Activated CD4-positive, alpha-beta memory T cell treated with anti-CD3 and anti-CD28 coated beads for 36 hours (primary cell): ENCODE measurements around the gene CD2AP. TPM values are rescaled to one million over a fixed set of nuclear protein-coding genes. Genes with fewer than 3 reads are reported as not detected.

Experiments used
- CTCF ChIA-PET: fragments of 350-600 bp; sonication (Branson Sonifier 250); formaldehyde crosslinking; loops from one replicate; lab custom pipeline; 2021; ENCODE audit warnings: antibody characterized with exemption, inconsistent platforms; lab: Charles Lee
- POLR2A ChIA-PET: fragments of 350-600 bp; sonication (Branson Sonifier 250); formaldehyde crosslinking; loops from one replicate; lab custom pipeline; 2021; ENCODE audit warnings: antibody characterized with exemption; lab: Charles Lee
- DNase-seq: peaks from one replicate; pipeline ENCODE4 v3.0.0-alpha.2; 2020
- H3K27ac Mint-ChIP-seq: one replicate; pipeline ENCODE4 v1.8.0; 2021; ENCODE audit warnings: mixed read lengths
- H3K27me3 Mint-ChIP-seq: one replicate; pipeline ENCODE4 v1.8.0; 2021; ENCODE audit warnings: mixed read lengths
- H3K36me3 Mint-ChIP-seq: one replicate; pipeline ENCODE4 v1.8.0; 2021; ENCODE audit warnings: mixed read lengths
- H3K4me1 Mint-ChIP-seq: one replicate; pipeline ENCODE4 v1.8.0; 2021; ENCODE audit warnings: low read depth, mixed read lengths
- H3K4me3 Mint-ChIP-seq: one replicate; pipeline ENCODE4 v1.8.0; 2021; ENCODE audit warnings: mild to moderate bottlenecking, mixed read lengths
- H3K9me3 Mint-ChIP-seq: one replicate; pipeline ENCODE4 v1.8.0; 2021; ENCODE audit warnings: mixed read lengths
- intact Hi-C: fragments of 100-400 bp; cut with micrococcal nuclease; formaldehyde crosslinking; loops from one replicate; pipeline ENCODE4 v1.15.1; 2023
- total RNA-seq, 2 experiments: library from RNA; stranded (reverse); gene quantifications; one replicate each; pipeline ENCODE4 v1.2.3, GENCODE V29; 2021

CD2AP gene
- total RNA-seq, 2 experiments from 2014 or later, result 22.6 to 23.6 TPM

GRCh38 chr6:47524136-47524845 is 46.7 kb downstream of the CD2AP start:
- H3K27ac Mint-ChIP-seq, result no peak overlapping the region
- H3K4me1 Mint-ChIP-seq, result peaks cover 23% of the 10 kb centered on the region
- peaks cover 13% of the 10 kb centered on the region for H3K36me3 Mint-ChIP-seq
- ChIA-PET POLR2A (no interaction called here), CTCF (no interaction called here)
- H3K9me3 Mint-ChIP-seq, result no peaks in the 10 kb centered on the region
- H3K27me3 Mint-ChIP-seq, result no peaks in the 10 kb centered on the region
- intact Hi-C loops, result no loop called here
- H3K4me3 Mint-ChIP-seq, result no peak overlapping the region
- DNase-seq, result no peak

GRCh38 chr6:47525330-47526057 is 47.9 kb downstream of the CD2AP start:
- CTCF ChIA-PET, result no interaction called here
- POLR2A ChIA-PET, result no interaction called here
- intact Hi-C loops, result no loop called here
- H3K9me3 Mint-ChIP-seq, result no peaks in the 10 kb centered on the region
- DNase-seq, result no peak
- no peak overlapping the region for H3K4me3 Mint-ChIP-seq
- H3K36me3 Mint-ChIP-seq, result peaks cover 13% of the 10 kb centered on the region
- H3K4me1 Mint-ChIP-seq, result peaks cover 18% of the 10 kb centered on the region
- H3K27me3 Mint-ChIP-seq, result no peaks in the 10 kb centered on the region
- no peak overlapping the region for H3K27ac Mint-ChIP-seq

GRCh38 chr6:47527274-47527673 is 49.7 kb downstream of the CD2AP start:
- DNase-seq, result no peak
- POLR2A ChIA-PET, result no interaction called here
- peaks cover 14% of the 10 kb centered on the region for H3K4me1 Mint-ChIP-seq
- H3K4me3 Mint-ChIP-seq, result no peak overlapping the region
- H3K36me3 Mint-ChIP-seq, result peaks cover 13% of the 10 kb centered on the region
- H3K9me3 Mint-ChIP-seq, result no peaks in the 10 kb centered on the region
- no peaks in the 10 kb centered on the region for H3K27me3 Mint-ChIP-seq
- CTCF ChIA-PET, result no interaction called here
- no peak overlapping the region for H3K27ac Mint-ChIP-seq
- intact Hi-C loops, result no loop called here

DNA sequence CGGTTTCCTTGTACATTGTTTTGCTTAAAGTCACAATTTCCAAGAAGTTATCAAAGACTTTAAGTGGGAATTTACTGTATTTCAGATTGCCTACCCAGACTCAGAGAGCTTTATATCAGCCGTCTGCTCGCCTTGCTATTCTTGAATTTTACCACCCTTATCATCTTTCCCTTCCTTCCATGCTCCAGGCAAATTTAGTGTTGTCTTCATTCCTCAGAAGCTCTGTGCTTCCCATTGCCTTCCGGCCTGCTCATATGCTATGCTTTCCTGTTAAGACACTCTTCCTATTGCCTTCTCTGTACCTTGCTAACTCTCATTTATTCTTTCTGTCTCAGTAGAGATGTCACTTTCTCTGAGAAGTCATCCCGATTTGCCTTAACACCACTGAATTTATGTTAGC is 52.1 kb downstream of the CD2AP start:
- H3K4me1 Mint-ChIP-seq, result peaks cover 16% of the 10 kb centered on the region
- no peaks in the 10 kb centered on the region for H3K27me3 Mint-ChIP-seq
- DNase-seq, result no peak
- H3K4me3 Mint-ChIP-seq, result no peak overlapping the region
- ChIA-PET CTCF (no interaction called here), POLR2A (no interaction called here)
- peaks cover 21% of the 10 kb centered on the region for H3K36me3 Mint-ChIP-seq
- no peak overlapping the region for H3K27ac Mint-ChIP-seq
- intact Hi-C loops, result no loop called here
- no peaks in the 10 kb centered on the region for H3K9me3 Mint-ChIP-seq

DNA sequence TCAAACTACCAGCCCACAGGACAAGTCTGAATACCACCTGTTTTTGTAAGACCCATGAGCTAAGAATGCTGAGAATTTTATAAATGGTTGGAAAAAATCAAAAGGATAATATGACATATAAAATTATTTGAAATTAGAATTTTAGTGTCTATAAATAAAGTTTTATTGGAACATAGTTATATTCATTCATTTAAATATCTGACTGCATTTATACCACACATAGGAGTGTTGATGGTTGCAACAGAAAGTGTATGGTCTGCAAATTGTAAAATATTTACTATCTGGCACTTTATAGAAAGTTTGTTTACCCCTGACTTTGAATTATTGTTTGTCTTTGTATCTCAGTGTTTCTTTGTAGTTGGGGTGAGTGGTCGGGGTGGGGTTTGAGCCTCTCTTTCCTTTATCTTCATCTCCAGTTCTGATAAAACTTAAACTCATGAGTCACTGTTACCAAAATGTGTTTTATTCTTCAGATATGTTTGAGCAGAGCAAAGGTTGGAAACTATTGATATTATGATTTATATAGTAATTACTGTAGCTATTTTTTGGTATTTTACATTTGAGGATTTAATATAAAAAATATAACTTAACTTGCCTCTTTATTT is 55.5 kb downstream of the CD2AP start:
- Mint-ChIP-seq H3K4me3 (no peak overlapping the region), H3K27ac (no peak overlapping the region), H3K27me3 (no peaks in the 10 kb centered on the region), H3K36me3 (peaks cover 23% of the 10 kb centered on the region), H3K9me3 (no peaks in the 10 kb centered on the region), H3K4me1 (peaks cover 11% of the 10 kb centered on the region)
- DNase-seq, result no peak
- CTCF ChIA-PET, result no interaction called here
- POLR2A ChIA-PET, result no interaction called here
- intact Hi-C loops, result no loop called here

GRCh38 chr6:47534063-47534462 is 56.5 kb downstream of the CD2AP start:
- CTCF ChIA-PET, result no interaction called here
- H3K4me3 Mint-ChIP-seq, result no peak overlapping the region
- H3K27ac Mint-ChIP-seq, result no peak overlapping the region
- intact Hi-C loops, result no loop called here
- peaks cover 10% of the 10 kb centered on the region for H3K4me1 Mint-ChIP-seq
- no peak for DNase-seq
- no peaks in the 10 kb centered on the region for H3K27me3 Mint-ChIP-seq
- H3K9me3 Mint-ChIP-seq, result no peaks in the 10 kb centered on the region
- H3K36me3 Mint-ChIP-seq, result peaks cover 22% of the 10 kb centered on the region
- POLR2A ChIA-PET, result no interaction called here

DNA sequence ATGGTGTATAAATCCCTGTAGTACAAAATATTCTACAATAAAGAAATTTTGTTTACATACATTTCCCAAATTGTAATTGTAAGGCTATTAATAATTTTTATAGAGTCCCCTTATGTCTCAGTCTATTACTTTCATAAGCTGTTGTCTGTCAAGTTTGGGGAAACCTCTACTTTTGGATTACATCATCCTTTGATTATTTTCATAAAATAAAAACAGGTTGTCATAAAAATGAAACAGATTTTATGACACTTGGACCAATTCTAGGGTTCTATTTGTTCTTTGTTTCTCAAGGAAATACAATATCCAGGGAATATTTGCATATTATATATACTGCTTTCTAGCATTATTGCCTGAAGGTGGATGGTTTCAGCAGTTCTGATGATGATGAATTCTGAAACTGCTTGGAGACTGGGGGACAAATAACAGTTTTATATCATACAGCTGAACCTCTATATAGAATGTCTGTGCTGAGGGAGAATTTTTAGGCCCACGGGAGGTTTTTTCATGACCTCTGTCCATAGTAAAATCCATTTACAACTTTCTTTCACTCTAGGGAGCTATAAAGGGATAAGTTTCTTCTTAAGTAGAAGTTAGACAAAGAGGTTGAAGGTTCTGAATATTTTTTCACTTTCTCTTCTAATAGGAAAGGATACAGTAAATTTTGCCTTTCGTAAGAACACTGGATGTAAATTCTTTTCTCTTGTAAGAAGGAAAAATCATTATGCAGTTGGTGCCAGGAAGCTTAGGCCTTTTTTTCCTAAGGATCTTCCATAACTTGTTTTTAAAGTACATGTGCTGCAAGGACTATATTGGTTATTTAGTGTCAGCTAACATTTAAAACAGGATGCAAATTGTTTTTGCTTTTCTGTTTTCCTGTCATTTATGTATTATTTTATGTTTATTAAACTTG is 58.0 kb downstream of the CD2AP start:
- Mint-ChIP-seq H3K36me3 (peaks cover 25% of the 10 kb centered on the region), H3K4me1 (peaks cover 11% of the 10 kb centered on the region), H3K27me3 (no peaks in the 10 kb centered on the region), H3K9me3 (no peaks in the 10 kb centered on the region), H3K27ac (no peak overlapping the region), H3K4me3 (no peak overlapping the region)
- no peak for DNase-seq
- ChIA-PET CTCF (no interaction called here), POLR2A (interaction anchor here (0.6 kb wide), 1 partner anchor 1033 kb away, joined by 3 read pairs; no protein-coding TSS in a partner anchor)
- intact Hi-C loops, result no loop called here

GRCh38 chr6:47536816-47537401 is 59.3 kb downstream of the CD2AP start:
- Mint-ChIP-seq H3K4me3 (no peak overlapping the region), H3K4me1 (peaks cover 11% of the 10 kb centered on the region), H3K9me3 (no peaks in the 10 kb centered on the region), H3K36me3 (peaks cover 30% of the 10 kb centered on the region), H3K27ac (no peak overlapping the region), H3K27me3 (no peaks in the 10 kb centered on the region)
- intact Hi-C loops, result no loop called here
- POLR2A ChIA-PET, result interaction anchor here (0.6 kb wide), 1 partner anchor 19 kb away, joined by 4 read pairs; no protein-coding TSS in a partner anchor
- no peak for DNase-seq
- CTCF ChIA-PET, result no interaction called here

- peaks cover 53% of the 10 kb centered on the region for H3K36me3 Mint-ChIP-seq
- H3K27ac Mint-ChIP-seq, result no peak overlapping the region
These were observed 67.6 kb downstream of the CD2AP start for GRCh38 chr6:47545223-47545622.

DNA sequence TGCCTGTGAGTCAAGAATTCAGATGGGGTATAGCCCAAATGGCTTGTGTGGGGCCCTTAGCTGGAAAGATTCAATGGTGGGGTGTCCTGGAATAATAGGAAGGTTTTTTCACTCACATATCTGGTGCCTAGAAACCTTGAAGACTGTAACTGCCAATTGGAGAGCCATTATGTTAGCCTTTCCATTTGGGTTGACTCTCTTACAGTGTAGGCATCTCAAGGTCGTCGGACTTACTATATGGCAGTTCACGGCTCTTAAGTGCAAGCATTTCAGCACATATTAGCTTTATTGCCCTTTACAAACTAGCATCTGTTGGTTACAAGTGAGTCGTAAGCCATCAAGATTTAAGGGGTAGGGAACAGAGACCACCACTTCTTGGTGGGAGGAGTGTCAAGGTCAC is 74.1 kb downstream of the CD2AP start:
- intact Hi-C loops, result no loop called here
- CTCF ChIA-PET, result no interaction called here
- H3K4me3 Mint-ChIP-seq, result no peak overlapping the region
- H3K27me3 Mint-ChIP-seq, result no peaks in the 10 kb centered on the region
- no peak overlapping the region for H3K27ac Mint-ChIP-seq
- POLR2A ChIA-PET, result no interaction called here
- H3K4me1 Mint-ChIP-seq, result no peaks in the 10 kb centered on the region
- peaks cover 40% of the 10 kb centered on the region for H3K36me3 Mint-ChIP-seq
- DNase-seq, result no peak
- no peaks in the 10 kb centered on the region for H3K9me3 Mint-ChIP-seq

More at GRCh38 chr6:47545223-47545622, 67.6 kb downstream of the CD2AP start:
- Mint-ChIP-seq H3K4me3 (no peak overlapping the region), H3K4me1 (no peaks in the 10 kb centered on the region), H3K27me3 (no peaks in the 10 kb centered on the region), H3K9me3 (no peaks in the 10 kb centered on the region)
- DNase-seq, result no peak
- intact Hi-C loops, result no loop called here
- ChIA-PET CTCF (no interaction called here), POLR2A (interaction anchor here (0.6 kb wide), 1 partner anchor 31 kb away, joined by 5 read pairs; no protein-coding TSS in a partner anchor)

- no peaks in the 10 kb centered on the region for H3K4me1 Mint-ChIP-seq
- peaks cover 2% of the 10 kb centered on the region for H3K9me3 Mint-ChIP-seq
- no peak overlapping the region for H3K27ac Mint-ChIP-seq
- H3K27me3 Mint-ChIP-seq, result no peaks in the 10 kb centered on the region
- no peak for DNase-seq
- H3K36me3 Mint-ChIP-seq, result peaks cover 40% of the 10 kb centered on the region
- ChIA-PET POLR2A (no interaction called here), CTCF (no interaction called here)
- intact Hi-C loops, result no loop called here
- H3K4me3 Mint-ChIP-seq, result no peak overlapping the region
These were observed 74.7 kb downstream of the CD2AP start for GRCh38 chr6:47552319-47552718.
